GM18505 (cell line): Measurements from ENCODE around the gene C19orf44.
"Not testable (repeated sequence)": the region's sequence is repeated elsewhere in the genome, so short reads cannot be mapped to it uniquely, and the experiment has no call there.

Experiments
- ATAC-seq: cut with Tn5 transposase; IDR thresholded peaks from one replicate; pipeline ENCODE4 v1.9.1; 2021; ENCODE audit not compliant: unreplicated experiment
- POLR2A ChIP-seq: IDR thresholded peaks from 4 replicates; pipeline ENCODE4 v1.6.1; 2011; ENCODE audit warnings: borderline replicate concordance; ENCODE audit not compliant: insufficient read depth, insufficient read length; ENCODE audit errors: extremely low read depth

Gene C19orf44

GRCh38 chr19:16460454-16460853 is 35.7 kb upstream of the C19orf44 start:
- no peak for TF ChIP-seq POLR2A
- no peak for ATAC-seq

GRCh38 chr19:16461630-16462051 is 34.6 kb upstream of the C19orf44 start:
- no peak for ATAC-seq
- TF ChIP-seq POLR2A: no peak

GRCh38 chr19:16462757-16463250 is 33.4 kb upstream of the C19orf44 start:
- ATAC-seq: no peak
- no peak for TF ChIP-seq POLR2A

- no peak for TF ChIP-seq POLR2A
Measured at GRCh38 chr19:16463341-16463990, 32.7 kb upstream of the C19orf44 start.

GRCh38 chr19:16463991-16464575 is 32.1 kb upstream of the C19orf44 start:
- no peak for ATAC-seq
- TF ChIP-seq POLR2A: no peak

More at GRCh38 chr19:16463341-16463990, 32.7 kb upstream of the C19orf44 start:
- ATAC-seq: no peak

- no peak for TF ChIP-seq POLR2A
- ATAC-seq: no peak
Measured at GRCh38 chr19:16465239-16465638, 31.0 kb upstream of the C19orf44 start.

- ATAC-seq: not testable (repeated sequence)
Measured at GRCh38 chr19:16466802-16467427, 29.3 kb upstream of the C19orf44 start.

GRCh38 chr19:16467581-16467980 is 28.6 kb upstream of the C19orf44 start:
- no peak for TF ChIP-seq POLR2A
- no peak for ATAC-seq

GRCh38 chr19:16470541-16470910 is 25.7 kb upstream of the C19orf44 start:
- ATAC-seq: no peak
- no peak for TF ChIP-seq POLR2A

GRCh38 chr19:16470911-16471811 is 25.0 kb upstream of the C19orf44 start:
- peak; percentile 30 for ATAC-seq
- no peak for TF ChIP-seq POLR2A

GRCh38 chr19:16472559-16472899 is 23.7 kb upstream of the C19orf44 start:
- not testable (repeated sequence) for ATAC-seq

- no peak for TF ChIP-seq POLR2A
- ATAC-seq: no peak
Measured at GRCh38 chr19:16472992-16473391, 23.2 kb upstream of the C19orf44 start.

- no peak for TF ChIP-seq POLR2A
- ATAC-seq: no peak
Measured at GRCh38 chr19:16473875-16474392, 22.3 kb upstream of the C19orf44 start.
